A549 (cell line): ENCODE data around the gene MPDU1.
A peak's percentile ranks its signal among the peaks of the same experiment; 100 is the strongest.

Experiments used
- EHF ChIP-seq: fragments of 250-450 bp; sonication (Bioruptor Pico); IDR thresholded peaks from 2 replicates; pipeline ENCODE4 v1.5.0; 2020; ENCODE audit warnings: mild to moderate bottlenecking
- EP300 ChIP-seq, 2 experiments: fragments of >200 bp; sonication (Bioruptor Twin); formaldehyde crosslinking; IDR thresholded peaks; 2 replicates in 1 of 2; 3 replicates in 1 of 2; pipeline ENCODE4 v1.6.1; 2016 to 2017
- RNF2 ChIP-seq: fragments of 200-600 bp; sonication (generic); IDR thresholded peaks from 2 replicates; pipeline ENCODE4 v1.6.1; 2016; ENCODE audit warnings: low read depth, mild to moderate bottlenecking, antibody characterized with exemption, moderate library complexity, borderline replicate concordance
- ZFP36 ChIP-seq: fragments of 450-650 bp; IDR thresholded peaks from 2 replicates; pipeline ENCODE4 v1.6.1; 2014; ENCODE audit warnings: borderline replicate concordance; ENCODE audit not compliant: partially characterized antibody
- TF ChIP-seq, protein P1 (sequence below): fragments of >200 bp; sonication (Bioruptor Twin); formaldehyde crosslinking; IDR thresholded peaks from 3 replicates; pipeline ENCODE4 v1.5.1; 2016
- TF ChIP-seq, protein P2 (sequence below): IDR thresholded peaks from 2 replicates; pipeline ENCODE4 v1.6.1; 2012

DNA sequence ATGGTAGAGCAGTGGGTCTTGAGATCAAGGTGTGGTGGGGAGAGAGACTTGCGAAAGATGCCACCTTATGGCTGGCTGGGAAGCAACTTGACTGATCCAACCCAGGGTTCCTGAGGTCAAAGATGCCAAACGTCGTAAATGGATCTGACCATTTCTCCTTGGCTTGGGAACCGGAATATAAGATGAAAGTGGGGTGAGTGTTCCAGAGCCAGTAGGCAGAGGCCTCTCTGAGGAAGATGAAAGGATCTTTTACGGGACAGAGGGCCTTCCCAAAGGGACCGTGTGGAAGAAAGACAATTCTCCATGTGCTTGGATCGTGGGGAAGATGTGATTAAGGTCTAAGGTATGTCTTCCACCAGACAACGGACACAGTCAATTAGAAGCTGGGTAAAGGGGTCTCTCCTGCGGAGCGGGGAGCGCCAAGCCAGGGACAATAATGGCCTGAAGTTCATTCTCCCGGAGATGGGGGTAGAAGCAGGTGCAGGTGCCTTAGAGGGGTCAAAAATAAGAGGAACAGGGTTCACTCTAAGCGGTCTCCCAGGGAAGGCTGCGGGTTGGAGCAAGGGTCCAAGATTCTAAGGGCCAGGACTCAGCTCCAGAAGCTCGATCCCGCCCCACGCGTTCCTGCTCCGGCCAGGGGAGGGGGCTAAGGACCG lies 30.2 kb downstream of the MPDU1 start:
- TF ChIP-seq, protein P1, sequence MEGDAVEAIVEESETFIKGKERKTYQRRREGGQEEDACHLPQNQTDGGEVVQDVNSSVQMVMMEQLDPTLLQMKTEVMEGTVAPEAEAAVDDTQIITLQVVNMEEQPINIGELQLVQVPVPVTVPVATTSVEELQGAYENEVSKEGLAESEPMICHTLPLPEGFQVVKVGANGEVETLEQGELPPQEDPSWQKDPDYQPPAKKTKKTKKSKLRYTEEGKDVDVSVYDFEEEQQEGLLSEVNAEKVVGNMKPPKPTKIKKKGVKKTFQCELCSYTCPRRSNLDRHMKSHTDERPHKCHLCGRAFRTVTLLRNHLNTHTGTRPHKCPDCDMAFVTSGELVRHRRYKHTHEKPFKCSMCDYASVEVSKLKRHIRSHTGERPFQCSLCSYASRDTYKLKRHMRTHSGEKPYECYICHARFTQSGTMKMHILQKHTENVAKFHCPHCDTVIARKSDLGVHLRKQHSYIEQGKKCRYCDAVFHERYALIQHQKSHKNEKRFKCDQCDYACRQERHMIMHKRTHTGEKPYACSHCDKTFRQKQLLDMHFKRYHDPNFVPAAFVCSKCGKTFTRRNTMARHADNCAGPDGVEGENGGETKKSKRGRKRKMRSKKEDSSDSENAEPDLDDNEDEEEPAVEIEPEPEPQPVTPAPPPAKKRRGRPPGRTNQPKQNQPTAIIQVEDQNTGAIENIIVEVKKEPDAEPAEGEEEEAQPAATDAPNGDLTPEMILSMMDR, result no peak; the same call in 2 of the 3 replicates
- no peak for TF ChIP-seq EP300 (IDR thresholded peaks at IDR 0.05)
- no peak for TF ChIP-seq RNF2
- TF ChIP-seq, protein P2, sequence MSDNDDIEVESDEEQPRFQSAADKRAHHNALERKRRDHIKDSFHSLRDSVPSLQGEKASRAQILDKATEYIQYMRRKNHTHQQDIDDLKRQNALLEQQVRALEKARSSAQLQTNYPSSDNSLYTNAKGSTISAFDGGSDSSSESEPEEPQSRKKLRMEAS, result peak; percentile 19; the same call in 1 of the 2 replicates
- TF ChIP-seq EHF, result no peak
- TF ChIP-seq ZFP36, result no peak
